ENCODE results near the gene NINJ2. TPM values are rescaled to one million over a fixed set of nuclear protein-coding genes. Genes with fewer than 3 reads are reported as not detected.

NINJ2 gene
- total and polyA plus RNA-seq, 10 of the 15 experiments (the other 5 are each of a cell fraction or from before 2014, with no cell fraction given) = 8.9 to 51.6 (median 21.3) TPM

GRCh38 chr12:534216-534615 is 129.0 kb downstream of the NINJ2 start (continued):
- TF ChIP-seq CTCF (IDR thresholded peaks at IDR 0.05 in 2 of 3, conservative IDR thresholded peaks at IDR 0.05 in 1 of 3; ENCODE audit: control insufficient read depth in 2 of 3, extremely low read depth in 1 of 3, insufficient read depth in 1 of 3, low read depth in 3 of 3, low read length in 3 of 3) = no peak
- no peak for TF ChIP-seq TCF3 (IDR thresholded peaks at IDR 0.05; ENCODE audit: borderline replicate concordance, insufficient read depth, low read depth, low read length)
- TF ChIP-seq BACH1 (IDR thresholded peaks at IDR 0.05; ENCODE audit: borderline replicate concordance) = no peak
- TF ChIP-seq JUND (IDR thresholded peaks at IDR 0.05; ENCODE audit: low read depth, low read length) = no peak
- TF ChIP-seq CEBPB (IDR thresholded peaks at IDR 0.05; ENCODE audit: borderline replicate concordance in 1 of 2, low read depth in 2 of 2, low read length in 2 of 2) = no peak
- no peak for TF ChIP-seq PAX5 (IDR thresholded peaks at IDR 0.05; ENCODE audit: borderline replicate concordance, low read depth, low read length)
- TF ChIP-seq E2F8 (IDR thresholded peaks at IDR 0.05; ENCODE audit: low read depth, partially characterized antibody) = no peak
- TF ChIP-seq RFX5 (IDR thresholded peaks at IDR 0.05; ENCODE audit: low read depth, low read length) = no peak
- TF ChIP-seq SMAD5 (IDR thresholded peaks at IDR 0.05; ENCODE audit: low read depth) = no peak
- TF ChIP-seq SP1 (IDR thresholded peaks at IDR 0.05; ENCODE audit: low read depth, low read length) = no peak
- TF ChIP-seq RELB (IDR thresholded peaks at IDR 0.05; ENCODE audit: low read depth) = no peak
- no peak for TF ChIP-seq MAX (IDR thresholded peaks at IDR 0.05; ENCODE audit: low read depth, low read length)
- no peak for TF ChIP-seq SRF (IDR thresholded peaks at IDR 0.05; ENCODE audit: low read depth in 2 of 2, low read length in 2 of 2)
- no peak for TF ChIP-seq NFXL1 (IDR thresholded peaks at IDR 0.05; ENCODE audit: borderline replicate concordance)

Measured in GM12878 (cell line).